GM21717 (cell line): ENCODE measurements around the gene PTPRE.

Source experiments
- ATAC-seq: cut with Tn5 transposase; IDR thresholded peaks from one replicate; pipeline ENCODE4 v1.9.1; 2021; ENCODE audit warnings: mild to moderate bottlenecking, moderate library complexity; ENCODE audit not compliant: unreplicated experiment

The PTPRE gene

GRCh38 chr10:128068398-128069285, 161.7 kb downstream of the PTPRE start:
- no peak for ATAC-seq

GRCh38 chr10:128069351-128070051, 162.6 kb downstream of the PTPRE start:
- ATAC-seq: peak; percentile 36

- no peak for ATAC-seq
These were observed 163.3 kb downstream of the PTPRE start for GRCh38 chr10:128070161-128070560.

GRCh38 chr10:128070721-128071416, 164.0 kb downstream of the PTPRE start:
- no peak for ATAC-seq

GRCh38 chr10:128071417-128071782, 164.5 kb downstream of the PTPRE start:
- ATAC-seq: no peak

GRCh38 chr10:128072046-128072445, 165.1 kb downstream of the PTPRE start:
- no peak for ATAC-seq

GRCh38 chr10:128072941-128073645, 166.2 kb downstream of the PTPRE start:
- no peak for ATAC-seq

GRCh38 chr10:128073890-128074289, 167.0 kb downstream of the PTPRE start:
- no peak for ATAC-seq

- no peak for ATAC-seq
These were observed 167.7 kb downstream of the PTPRE start for GRCh38 chr10:128074589-128074988.

GRCh38 chr10:128077155-128077875, 170.4 kb downstream of the PTPRE start:
- ATAC-seq: no peak

GRCh38 chr10:128078136-128078969, 171.4 kb downstream of the PTPRE start:
- ATAC-seq: no peak

- no peak for ATAC-seq
These were observed 173.3 kb downstream of the PTPRE start for GRCh38 chr10:128080231-128080630.

GRCh38 chr10:128080641-128081040, 173.7 kb downstream of the PTPRE start:
- no peak for ATAC-seq

- no peak for ATAC-seq
These were observed 174.3 kb downstream of the PTPRE start for GRCh38 chr10:128081222-128081621.

GRCh38 chr10:128081720-128082119, 174.8 kb downstream of the PTPRE start:
- no peak for ATAC-seq

- ATAC-seq: no peak
These were observed 176.4 kb downstream of the PTPRE start for GRCh38 chr10:128083191-128083895.

- ATAC-seq: no peak
These were observed 177.5 kb downstream of the PTPRE start for GRCh38 chr10:128084364-128084763.

GRCh38 chr10:128084991-128085390, 178.1 kb downstream of the PTPRE start:
- no peak for ATAC-seq
